Islet precursor cell (in vitro differentiated cells): ENCODE measurements around the gene SH2D1A.
"Not testable (repeated sequence)": the region's sequence is repeated elsewhere in the genome, so short reads cannot be mapped to it uniquely, and the experiment has no call there.

ENCODE experiments used
- DNase-seq: peaks from one replicate; pipeline ENCODE4 v3.0.0-alpha.2; 2018

The SH2D1A gene

DNA sequence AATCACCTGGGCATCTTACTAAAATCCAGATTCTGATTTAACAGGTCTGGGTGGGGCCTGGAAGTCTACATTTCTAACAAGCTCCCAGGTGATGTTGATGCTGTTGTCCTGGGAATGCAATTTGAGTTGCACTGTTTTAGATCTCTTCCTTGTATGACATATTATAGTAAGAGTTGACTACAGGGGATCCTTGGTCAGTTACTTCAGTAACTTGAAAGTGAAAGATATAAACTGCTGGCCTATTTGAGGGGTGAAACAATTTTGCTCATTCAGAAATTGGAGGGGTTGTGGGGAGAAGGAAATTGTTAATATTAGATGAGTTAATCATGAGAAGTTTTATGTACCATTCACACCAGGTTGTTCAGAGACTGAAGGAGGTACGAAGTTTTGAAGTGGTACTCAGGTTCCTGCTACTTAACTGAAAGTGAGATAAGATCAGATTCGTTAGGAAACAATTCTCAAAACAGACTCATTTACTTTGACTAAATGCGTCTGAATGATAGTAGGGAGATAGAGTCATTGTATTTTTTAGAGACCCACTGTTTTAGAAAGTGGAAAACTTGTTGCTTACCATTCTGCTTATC is 12.5 kb downstream of the SH2D1A start:
- no peak for DNase-seq

DNA sequence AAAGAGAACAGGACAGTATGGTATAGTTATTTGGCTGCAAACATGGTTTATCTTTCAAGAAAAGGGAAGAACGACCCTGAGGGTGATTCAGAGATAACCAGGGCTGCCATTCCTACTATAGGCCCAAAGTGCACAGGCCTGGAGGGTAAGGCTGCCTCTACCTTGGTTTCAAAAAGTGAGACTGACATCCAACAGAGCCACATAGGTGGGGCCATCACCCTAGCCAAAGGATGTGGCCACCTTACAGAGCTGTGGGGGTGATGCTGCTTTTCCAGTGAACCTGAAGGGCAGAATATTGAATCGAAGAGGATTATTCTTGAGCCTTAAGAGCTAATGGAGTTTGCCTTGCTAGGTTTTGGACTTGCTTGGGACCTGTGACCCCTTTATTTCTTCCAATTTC is 15.7 kb downstream of the SH2D1A start:
- DNase-seq = no peak

- no peak for DNase-seq
These were observed 16.4 kb downstream of the SH2D1A start for GRCh38 chrX:124362761-124363160.

DNA sequence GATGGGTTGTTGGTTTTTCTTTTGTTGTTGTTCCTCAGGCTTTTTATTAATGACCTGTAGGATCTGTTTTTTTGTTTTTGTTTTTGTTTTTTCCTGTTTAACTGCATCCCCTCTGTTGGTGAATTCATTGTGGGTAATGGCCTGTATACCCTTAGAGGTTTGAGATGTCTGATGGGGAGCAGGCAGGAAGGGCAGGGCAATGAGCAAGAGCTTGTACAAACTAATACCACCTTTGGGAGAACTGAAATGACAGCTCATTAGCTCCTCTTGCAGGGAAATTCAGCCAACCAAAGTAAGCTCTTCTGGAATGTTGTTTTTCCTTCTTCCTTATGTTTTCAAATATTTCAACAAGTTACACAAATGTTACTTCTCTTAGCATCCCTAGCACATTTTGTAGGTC is 23.4 kb downstream of the SH2D1A start:
- no peak for DNase-seq

DNA sequence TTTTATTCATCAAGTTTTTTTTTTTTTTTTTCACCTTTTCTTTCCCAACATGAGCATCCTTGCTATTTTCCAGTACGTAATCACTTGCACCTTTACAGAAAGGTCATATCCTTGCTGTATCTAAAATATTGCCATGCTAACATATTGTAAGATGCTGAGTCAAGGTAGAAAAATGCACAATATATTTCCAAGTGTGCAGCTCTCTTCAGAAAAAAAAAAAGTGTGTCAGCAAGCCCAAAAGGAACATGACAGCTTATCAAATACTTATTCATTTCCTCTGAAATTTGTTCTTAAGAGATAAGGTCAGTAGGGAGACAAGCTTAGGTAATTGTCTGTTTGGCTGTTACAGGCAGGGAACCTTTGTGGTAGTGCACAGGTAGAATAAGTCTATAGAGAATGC is 27.0 kb downstream of the SH2D1A start:
- no peak for DNase-seq

DNA sequence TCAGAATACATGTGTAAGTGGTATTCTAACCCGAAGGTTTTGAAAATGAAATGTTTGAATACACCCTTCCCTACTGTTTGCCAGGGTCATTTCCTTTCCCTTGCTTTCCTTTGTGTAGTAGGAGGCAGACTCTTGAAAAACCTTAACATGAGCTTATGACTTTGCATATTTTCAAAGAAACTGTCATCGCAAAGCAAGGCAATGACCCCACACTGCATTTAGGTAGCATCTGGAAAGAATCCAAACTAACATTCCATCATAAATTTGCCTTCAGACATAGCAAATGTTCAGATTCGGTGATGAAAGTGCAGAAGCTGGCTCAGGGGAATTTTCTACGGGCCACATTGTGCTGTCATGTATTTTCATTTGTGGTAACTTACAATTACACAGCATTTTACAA is 32.3 kb downstream of the SH2D1A start:
- DNase-seq = no peak

DNA sequence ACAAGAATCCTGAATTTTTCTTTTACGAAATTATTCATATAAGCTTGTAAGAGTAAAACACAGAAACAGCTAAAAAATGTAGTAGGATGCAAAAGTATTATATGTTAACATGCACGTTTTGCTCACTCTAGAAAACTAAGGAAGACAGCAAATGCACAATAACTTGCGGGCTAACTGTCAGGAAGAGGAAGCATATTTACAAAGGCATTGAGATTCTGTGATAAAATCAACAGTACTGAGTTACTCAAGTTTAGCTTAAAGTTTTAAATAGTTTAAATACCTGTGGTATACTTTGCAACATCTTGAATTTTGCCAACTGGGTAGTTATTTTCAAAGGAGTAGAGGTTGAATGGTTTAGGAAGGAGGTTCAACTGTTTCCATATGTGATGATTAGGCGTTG is 37.0 kb downstream of the SH2D1A start:
- DNase-seq = no peak

- no peak for DNase-seq
These were observed 40.0 kb downstream of the SH2D1A start for GRCh38 chrX:124386401-124386800.

- DNase-seq = peak; percentile 52
These were observed 42.2 kb downstream of the SH2D1A start for GRCh38 chrX:124388562-124388961.

DNA sequence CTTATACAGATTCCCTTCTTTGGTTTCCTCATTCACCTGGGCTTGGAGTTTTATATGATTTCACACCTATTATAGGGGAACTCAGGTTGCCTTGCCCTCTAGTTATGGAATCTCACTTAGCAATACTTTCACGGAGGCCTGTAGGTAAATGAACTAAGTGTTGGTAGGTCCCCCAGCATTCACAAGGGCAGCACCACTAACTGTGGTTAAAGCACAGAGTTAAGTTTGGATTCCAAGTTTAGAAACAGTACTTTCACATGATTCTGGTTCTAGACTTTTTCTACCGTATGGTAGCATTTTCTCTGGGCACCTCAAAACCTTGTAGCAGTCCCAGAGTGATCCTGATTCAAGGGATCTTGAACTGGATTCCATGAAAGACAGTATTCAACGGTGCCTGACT is 46.4 kb downstream of the SH2D1A start:
- no peak for DNase-seq

- no peak for DNase-seq
These were observed 46.9 kb downstream of the SH2D1A start for GRCh38 chrX:124393238-124393637.

GRCh38 chrX:124393659-124394058 is 47.3 kb downstream of the SH2D1A start:
- no peak for DNase-seq

DNA sequence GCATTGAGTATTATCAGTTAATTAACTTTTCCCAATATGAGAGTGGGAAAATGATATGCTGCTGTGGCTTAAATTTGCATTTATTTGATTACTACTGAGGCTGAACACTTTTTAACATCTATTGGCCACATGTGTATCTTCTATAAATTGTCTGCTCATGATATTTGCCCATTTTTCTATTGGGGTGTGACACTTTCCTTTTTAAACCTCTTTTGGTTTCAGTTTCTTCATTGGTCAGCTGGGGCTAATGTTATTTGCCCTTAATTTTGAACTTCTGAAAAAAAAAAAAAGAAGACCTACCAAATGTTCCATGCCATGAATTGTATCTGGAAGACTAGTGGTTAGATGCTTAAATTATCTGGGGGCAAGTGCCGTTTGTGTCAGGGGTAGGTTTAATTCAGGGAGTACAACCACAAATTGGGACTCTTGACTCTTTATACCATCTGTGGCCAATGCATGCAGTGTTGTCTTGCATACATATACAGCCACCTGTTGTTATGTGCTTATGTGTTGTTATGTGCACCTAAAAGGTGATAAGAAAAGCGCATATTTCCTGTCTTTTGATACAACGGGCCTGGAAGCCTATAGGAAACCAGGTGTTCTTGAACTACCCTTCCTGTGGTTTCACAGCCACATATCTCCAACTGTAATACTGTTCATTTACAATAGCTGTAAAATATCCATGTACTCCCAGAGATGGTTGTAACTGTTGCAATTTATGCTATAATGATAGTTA is 49.0 kb downstream of the SH2D1A start:
- DNase-seq = no peak

GRCh38 chrX:124401696-124402095 is 55.3 kb downstream of the SH2D1A start:
- no peak for DNase-seq

- DNase-seq = no peak
These were observed 59.5 kb downstream of the SH2D1A start for GRCh38 chrX:124405868-124406267.

DNA sequence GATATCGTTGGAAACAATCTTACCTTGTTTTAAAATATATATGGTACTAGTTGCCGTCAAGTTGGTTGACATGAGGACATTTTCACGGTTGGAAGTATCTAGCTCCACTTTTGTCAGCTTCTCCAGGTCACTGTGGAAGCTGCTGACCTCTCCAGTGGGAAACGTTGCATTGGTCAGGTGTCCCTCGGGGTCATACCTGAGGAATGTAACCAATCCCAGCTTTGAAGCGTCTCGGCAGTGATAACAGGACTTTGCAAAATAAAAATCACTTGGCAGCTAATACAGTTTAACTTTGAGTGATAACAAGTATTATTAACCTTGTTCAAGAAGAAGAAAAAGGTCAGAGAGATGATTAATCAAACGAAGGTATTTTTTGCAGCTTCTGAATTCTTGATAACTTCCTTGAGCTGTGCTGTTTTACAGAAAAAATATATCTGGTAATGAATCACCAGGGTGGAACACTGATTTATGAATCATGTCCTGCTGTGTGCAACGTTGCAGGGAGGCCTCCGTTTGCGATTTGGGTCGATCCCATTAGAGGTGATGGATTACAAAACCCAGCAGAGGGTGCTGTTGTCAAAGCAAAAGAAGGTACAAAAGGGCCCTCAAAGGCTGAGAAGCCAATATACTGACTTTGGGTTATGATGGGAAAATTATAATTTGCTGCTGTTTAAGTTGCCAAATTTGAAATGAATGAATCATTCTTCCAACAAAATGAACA is 60.1 kb downstream of the SH2D1A start:
- DNase-seq = peak; percentile 54

- DNase-seq = no peak
These were observed 60.9 kb downstream of the SH2D1A start for GRCh38 chrX:124407226-124407625.

- DNase-seq = not testable (repeated sequence)
These were observed 62.0 kb downstream of the SH2D1A start for GRCh38 chrX:124408380-124408779.

GRCh38 chrX:124413244-124413643 is 66.9 kb downstream of the SH2D1A start:
- no peak for DNase-seq

GRCh38 chrX:124414281-124414680 is 67.9 kb downstream of the SH2D1A start:
- DNase-seq = no peak

DNA sequence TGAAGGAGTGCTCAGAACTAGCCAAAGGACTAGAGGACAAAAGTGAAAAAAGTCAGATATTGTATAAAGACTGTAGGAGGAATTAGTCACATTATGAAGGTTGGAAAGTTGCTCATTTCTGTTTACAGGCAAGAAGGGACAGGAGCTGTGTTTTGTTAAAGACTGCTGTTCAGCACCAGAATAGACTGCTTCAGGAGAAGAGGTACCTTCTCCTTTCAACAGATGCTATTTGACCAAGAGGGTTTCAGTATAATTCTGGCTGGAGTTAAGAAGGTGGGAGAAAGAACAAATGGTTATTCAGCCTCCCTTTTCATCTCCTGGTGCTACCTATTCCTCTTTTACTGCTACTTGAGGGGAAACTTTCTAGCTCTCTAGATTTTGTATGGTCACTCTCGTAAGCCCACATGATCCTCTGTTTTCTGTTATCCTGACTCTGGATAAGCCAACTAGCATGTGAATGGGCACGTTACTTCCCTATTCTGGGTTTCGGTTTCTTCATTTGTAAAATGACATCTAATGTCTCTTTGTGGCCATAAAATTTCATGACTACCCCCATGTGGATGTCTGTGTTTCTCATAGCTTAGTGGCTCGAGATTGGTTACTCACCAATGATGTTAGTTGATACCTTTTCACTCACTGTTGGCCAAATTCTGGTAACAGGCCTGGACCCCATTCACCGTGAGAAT is 68.9 kb downstream of the SH2D1A start:
- no peak for DNase-seq

DNA sequence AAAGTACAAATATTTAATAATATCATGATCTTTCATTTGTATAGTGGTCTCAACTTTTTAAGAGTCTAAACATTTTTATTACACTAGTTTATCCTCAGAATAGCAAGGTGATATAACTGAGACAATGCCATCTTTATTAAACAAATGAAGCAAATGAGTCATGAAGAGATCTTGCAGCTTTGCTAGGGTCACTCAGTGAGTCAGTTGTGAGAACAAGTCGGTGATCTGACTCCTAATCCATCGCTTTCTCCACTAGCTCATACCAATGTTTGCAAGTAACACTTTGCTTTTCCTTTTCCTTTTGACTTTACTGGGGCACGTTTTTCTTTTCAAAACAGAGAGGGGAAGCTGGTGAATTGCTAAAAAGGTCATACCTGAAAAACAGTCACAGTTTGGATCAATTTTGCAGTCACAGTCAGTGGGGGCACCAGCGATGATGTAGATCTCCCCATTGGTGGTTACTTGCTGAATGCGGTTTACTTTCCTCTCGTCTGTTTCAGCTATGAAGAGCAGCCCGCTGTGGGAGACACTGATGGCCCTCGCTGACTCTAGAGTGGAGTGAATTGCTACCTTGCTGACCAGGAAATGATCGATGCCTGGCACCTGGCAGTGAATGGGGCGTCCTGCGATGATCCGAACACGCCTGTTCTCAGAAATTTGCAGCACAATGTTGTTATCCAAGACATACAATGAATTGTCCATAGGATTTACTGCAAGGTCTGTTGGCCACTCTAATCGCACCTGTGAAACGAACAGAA is 75.7 kb downstream of the SH2D1A start:
- DNase-seq = no peak
